Measurements from ENCODE around the gene ZSWIM4.
"Not testable (repeated sequence)": the region's sequence is repeated elsewhere in the genome, so short reads cannot be mapped to it uniquely, and the experiment has no call there.

The ZSWIM4 gene

GRCh38 chr19:13778398-13778797 lies 16.8 kb upstream of the ZSWIM4 start:
- DNase-seq (ENCODE audit: low read depth): no peak

- no peak for DNase-seq (ENCODE audit: low read depth)
Measured at GRCh38 chr19:13778847-13779246, 16.4 kb upstream of the ZSWIM4 start.

- DNase-seq (ENCODE audit: low read depth): not testable (repeated sequence)
Measured at GRCh38 chr19:13779794-13780193, 15.4 kb upstream of the ZSWIM4 start.

- DNase-seq (ENCODE audit: low read depth): peak; percentile 96
Measured at GRCh38 chr19:13781547-13781946, 13.7 kb upstream of the ZSWIM4 start.

- DNase-seq (ENCODE audit: low read depth): no peak
Measured at GRCh38 chr19:13782537-13782936, 12.7 kb upstream of the ZSWIM4 start.

GRCh38 chr19:13783565-13784500 lies 11.4 kb upstream of the ZSWIM4 start:
- DNase-seq (ENCODE audit: low read depth): no peak

GRCh38 chr19:13784731-13785452 lies 10.4 kb upstream of the ZSWIM4 start:
- peak; percentile 54 for DNase-seq (ENCODE audit: low read depth)

- no peak for DNase-seq (ENCODE audit: low read depth)
Measured at GRCh38 chr19:13788991-13789390, 6.3 kb upstream of the ZSWIM4 start.

GRCh38 chr19:13790354-13790753 lies 4.9 kb upstream of the ZSWIM4 start:
- DNase-seq (ENCODE audit: low read depth): peak; percentile 18

- DNase-seq (ENCODE audit: low read depth): not testable (repeated sequence)
Measured at GRCh38 chr19:13793317-13793716, 1.9 kb upstream of the ZSWIM4 start.

GRCh38 chr19:13794398-13794756 lies 866 bp upstream of the ZSWIM4 start:
- peak; percentile 80 for DNase-seq (ENCODE audit: low read depth)

- no peak for DNase-seq (ENCODE audit: low read depth)
Measured at GRCh38 chr19:13795595-13796300, 505 bp downstream of the ZSWIM4 start.

GRCh38 chr19:13796301-13797057 lies 1.2 kb downstream of the ZSWIM4 start:
- peak; percentile 97 for DNase-seq (ENCODE audit: low read depth)

GRCh38 chr19:13797058-13797440 lies 1.8 kb downstream of the ZSWIM4 start:
- DNase-seq (ENCODE audit: low read depth): no peak

GRCh38 chr19:13797870-13798269 lies 2.6 kb downstream of the ZSWIM4 start:
- DNase-seq (ENCODE audit: low read depth): peak; percentile 48

GRCh38 chr19:13799669-13800068 lies 4.4 kb downstream of the ZSWIM4 start:
- no peak for DNase-seq (ENCODE audit: low read depth)

- no peak for DNase-seq (ENCODE audit: low read depth)
Measured at GRCh38 chr19:13803038-13803437, 7.8 kb downstream of the ZSWIM4 start.

GRCh38 chr19:13804830-13805683 lies 9.8 kb downstream of the ZSWIM4 start:
- DNase-seq (ENCODE audit: low read depth): no peak

- DNase-seq (ENCODE audit: low read depth): no peak
Measured at GRCh38 chr19:13806728-13807127, 11.5 kb downstream of the ZSWIM4 start.

- no peak for DNase-seq (ENCODE audit: low read depth)
Measured at GRCh38 chr19:13807421-13808021, 12.3 kb downstream of the ZSWIM4 start.

Measured in stromal cell of bone marrow (primary cell).